ENCODE measurements around the gene SNAI3. TPM values are rescaled to one million over a fixed set of nuclear protein-coding genes. Genes with fewer than 3 reads are reported as not detected.

The SNAI3 gene
- total and polyA plus RNA-seq, 2 of the 8 experiments (the other 6 are each of a cell fraction or from before 2014, with no cell fraction given), result 8.5 to 13.3 TPM

- TF ChIP-seq CHD7 (IDR thresholded peaks at IDR 0.05; ENCODE audit: insufficient replicate concordance, low read length) (no peak), SUZ12 (IDR thresholded peaks at IDR 0.05; ENCODE audit: low read length) (no peak), CHD2 (IDR thresholded peaks at IDR 0.05; ENCODE audit: low read length) (no peak), GABPA (IDR thresholded peaks at IDR 0.05; ENCODE audit: borderline replicate concordance, insufficient read depth, low read length) (no peak), POLR2A (IDR thresholded peaks at IDR 0.05; ENCODE audit: control extremely low read depth in 1 of 2, low read depth in 2 of 2, low read length in 2 of 2) (no peak), SIX5 (IDR thresholded peaks at IDR 0.05; ENCODE audit: low read depth, low read length) (no peak), SP1 (IDR thresholded peaks at IDR 0.05; ENCODE audit: low read depth, low read length) (no peak), BCL11A (IDR thresholded peaks at IDR 0.05; ENCODE audit: low read depth in 2 of 2, low read length in 2 of 2) (no peak), RNF2 (IDR thresholded peaks at IDR 0.05; ENCODE audit: borderline replicate concordance, low read depth, low read length, missing control alignments, poor library complexity, severe bottlenecking) (no peak)
These were observed 12.3 kb upstream of the SNAI3 start (continued) for GRCh38 chr16:88698646-88699045.

Measured in H1 (cell line).